HL-60 (cell line): ENCODE results near the gene NAPEPLD.

Experiments
- DNase-seq, 2 experiments: peaks; one replicate each; pipeline ENCODE4 v3.0.0-alpha.2; 2010 to 2020; ENCODE audit warnings: low read depth in 1 of 2, low spot score in 1 of 2
- H3K27ac ChIP-seq: fragments of 250-450 bp; sonication (Bioruptor Pico); replicated peaks from 2 replicates; pipeline ENCODE4 v1.5.1; 2020; ENCODE audit warnings: mild to moderate bottlenecking, moderate library complexity
- H3K27me3 ChIP-seq: fragments of 250-450 bp; sonication (Bioruptor Pico); 2 replicates; pipeline ENCODE4 v1.5.1; 2021; ENCODE audit warnings: mild to moderate bottlenecking, moderate library complexity; ENCODE audit not compliant: insufficient read depth, poor library complexity, severe bottlenecking
- H3K4me3 ChIP-seq: replicated peaks from 2 replicates; pipeline ENCODE4 v1.5.1; 2011; ENCODE audit warnings: mild to moderate bottlenecking, control low read depth, low read length; ENCODE audit not compliant: insufficient read depth
- CTCF ChIP-seq: IDR thresholded peaks from one replicate; pipeline ENCODE4 v1.5.1; 2011; ENCODE audit warnings: low read length, control low read depth, inconsistent platforms; ENCODE audit not compliant: insufficient read depth
- GABPA ChIP-seq: IDR thresholded peaks from 2 replicates; pipeline ENCODE4 v1.6.1; 2012; ENCODE audit warnings: low read depth
- POLR2AphosphoS5 ChIP-seq: IDR thresholded peaks from 2 replicates; pipeline ENCODE4 v1.6.1; 2012; ENCODE audit warnings: low read depth
- REST ChIP-seq: IDR thresholded peaks from 2 replicates; pipeline ENCODE4 v1.6.1; 2012; ENCODE audit warnings: low read depth; ENCODE audit not compliant: insufficient replicate concordance
- SPI1 ChIP-seq: IDR thresholded peaks from 2 replicates; pipeline ENCODE4 v1.6.1; 2012; ENCODE audit warnings: low read depth, mild to moderate bottlenecking, borderline replicate concordance

Gene NAPEPLD

GRCh38 chr7:103140061-103140460 lies 8.8 kb downstream of the NAPEPLD start:
- Histone ChIP-seq H3K27ac (no peak overlapping the region), H3K4me3 (no peak overlapping the region), H3K27me3 (no peaks in the 10 kb centered on the region)
- no peak for TF ChIP-seq CTCF
- TF ChIP-seq REST = no peak
- TF ChIP-seq GABPA = no peak
- no peak for TF ChIP-seq POLR2AphosphoS5
- no peak for TF ChIP-seq SPI1
- no peak for DNase-seq

- Histone ChIP-seq H3K27ac (no peak overlapping the region), H3K27me3 (no peaks in the 10 kb centered on the region), H3K4me3 (no peak overlapping the region)
- DNase-seq = no peak
- TF ChIP-seq GABPA (no peak), POLR2AphosphoS5 (no peak), REST (no peak), CTCF (no peak), SPI1 (no peak)
These were observed 13.9 kb downstream of the NAPEPLD start for GRCh38 chr7:103134836-103135554.

GRCh38 chr7:103132995-103133688 lies 15.8 kb downstream of the NAPEPLD start:
- Histone ChIP-seq H3K27ac (no peak overlapping the region), H3K4me3 (no peak overlapping the region), H3K27me3 (no peaks in the 10 kb centered on the region)
- DNase-seq = no peak
- TF ChIP-seq SPI1 (no peak), GABPA (no peak), CTCF (no peak), POLR2AphosphoS5 (no peak), REST (no peak)
